ENCODE results near the gene NRG2. TPM values are rescaled to one million over a fixed set of nuclear protein-coding genes. Genes with fewer than 3 reads are reported as not detected.

NRG2 gene
- total and polyA plus RNA-seq, 2 experiments from 2014 or later = 0.37 to 1.3 TPM

GRCh38 chr5:139955616-139956273 is 87.4 kb downstream of the NRG2 start:
- Histone ChIP-seq H3K27ac (ENCODE audit: low read depth) (no peak overlapping the region), H3F3A (replicated peaks; ENCODE audit: low read depth) (no peaks in the 10 kb centered on the region), H3K36me3 (ENCODE audit: insufficient read depth) (no peaks in the 10 kb centered on the region), H4K20me1 (replicated peaks; ENCODE audit: insufficient read depth) (no peaks in the 10 kb centered on the region), H2AFZ (peak overlapping the region; percentile 93), H3K4me1 (ENCODE audit: insufficient read depth) (no peaks in the 10 kb centered on the region; the same call in 1 of the 2 replicates), H3K4me2 (peak overlapping the region; percentile 42; the same call in 1 of the 2 replicates), H3K9me2 (ENCODE audit: insufficient read depth) (0 out of 2 replicates have a peak, but pooled peaks cover 12% of the 10 kb centered on the region), H3K79me2 (replicated peaks; ENCODE audit: insufficient read depth) (no peaks in the 10 kb centered on the region), H3K27me3 (ENCODE audit: insufficient read depth) (no peaks in the 10 kb centered on the region), H3K4me3 (no peak overlapping the region)
- Mint-ChIP-seq H3K27ac (no peak overlapping the region), H3K9me3 (no peaks in the 10 kb centered on the region), H3K4me3 (no peak overlapping the region; the same call in 2 of the 3 replicates), H3K27me3 (ENCODE audit: insufficient read depth, low read depth, poor library complexity) (peaks cover 10% of the 10 kb centered on the region), H3K4me1 (peaks cover 35% of the 10 kb centered on the region), H3K36me3 (ENCODE audit: low read depth) (no peaks in the 10 kb centered on the region)
- DNase-seq (ENCODE audit: low spot score) (peak; percentile 28), ATAC-seq (peak; percentile 81)
- no peak for TF ChIP-seq ZNF331 (CRISPR knock-in tag; IDR thresholded peaks at IDR 0.05; ENCODE audit: low read depth)
- no peak for TF ChIP-seq CTCF (conservative IDR thresholded peaks at IDR 0.05; ENCODE audit: low read depth in 2 of 2)
- TF ChIP-seq ZNF462 (CRISPR knock-in tag; IDR thresholded peaks at IDR 0.05) = no peak
- no peak for TF ChIP-seq JUNB (IDR thresholded peaks at IDR 0.05; ENCODE audit: unreplicated experiment)
- TF ChIP-seq POLR2AphosphoS5 (IDR thresholded peaks at IDR 0.05; ENCODE audit: low read depth) = no peak
- TF ChIP-seq EZH2 (IDR thresholded peaks at IDR 0.05; ENCODE audit: low read depth, unreplicated experiment) = no peak
- no peak for TF ChIP-seq REST (IDR thresholded peaks at IDR 0.05; ENCODE audit: unreplicated experiment)
- no peak for TF ChIP-seq ZNF114 (CRISPR knock-in tag; IDR thresholded peaks at IDR 0.05)
- no peak for TF ChIP-seq ETS1 (IDR thresholded peaks at IDR 0.05)

Data from GM23338 (cell line).